HG02571 (cell line): ENCODE data around the gene SLC7A1.
"Not testable (repeated sequence)": the region's sequence is repeated elsewhere in the genome, so short reads cannot be mapped to it uniquely, and the experiment has no call there.

ENCODE experiments used
- ATAC-seq: cut with Tn5 transposase; IDR thresholded peaks from one replicate; pipeline ENCODE4 v1.9.1; 2021; ENCODE audit warnings: mild to moderate bottlenecking, moderate library complexity; ENCODE audit not compliant: unreplicated experiment

SLC7A1 gene

DNA sequence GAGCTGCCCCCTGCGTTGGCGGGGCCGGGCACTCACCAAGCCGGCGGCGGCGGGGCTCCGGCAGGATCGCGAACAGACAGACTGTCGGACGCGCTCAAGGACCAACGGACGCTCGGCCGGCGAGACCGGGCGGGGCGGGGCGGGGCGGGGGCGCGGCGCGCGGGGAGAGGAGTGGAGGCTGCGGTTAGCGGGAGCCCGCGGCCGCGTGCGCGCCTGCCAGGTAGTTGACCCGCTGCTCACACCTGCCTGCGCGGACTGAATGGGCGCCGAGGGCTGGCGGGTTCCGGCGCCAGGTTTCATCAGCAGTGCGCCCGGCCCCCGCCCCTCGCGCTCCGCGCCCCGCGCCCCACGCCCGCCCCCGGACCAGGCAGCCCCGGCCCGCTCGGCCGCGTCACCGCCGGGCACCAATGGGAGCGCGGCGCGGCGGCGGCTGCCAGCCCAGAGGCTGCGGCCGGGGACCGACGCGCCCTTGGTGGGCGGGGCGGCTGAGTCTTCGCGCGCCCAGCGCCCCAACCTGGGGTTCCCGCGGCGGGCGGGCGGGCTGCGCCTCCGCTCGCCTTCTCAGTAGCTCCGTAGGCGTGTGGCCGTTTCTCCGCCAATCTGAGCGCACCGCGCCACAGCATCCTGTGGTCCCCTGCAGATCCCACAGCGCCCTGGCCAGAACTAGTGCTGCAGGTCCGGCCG lies at the start of gene SLC7A1:
Gene SLC7A1, minus strand, starts transcription at position 309 of the 684 bp plus-strand sequence. CDS start 59,500 bp downstream, outside the sequence.
- ATAC-seq: peak; percentile 79

DNA sequence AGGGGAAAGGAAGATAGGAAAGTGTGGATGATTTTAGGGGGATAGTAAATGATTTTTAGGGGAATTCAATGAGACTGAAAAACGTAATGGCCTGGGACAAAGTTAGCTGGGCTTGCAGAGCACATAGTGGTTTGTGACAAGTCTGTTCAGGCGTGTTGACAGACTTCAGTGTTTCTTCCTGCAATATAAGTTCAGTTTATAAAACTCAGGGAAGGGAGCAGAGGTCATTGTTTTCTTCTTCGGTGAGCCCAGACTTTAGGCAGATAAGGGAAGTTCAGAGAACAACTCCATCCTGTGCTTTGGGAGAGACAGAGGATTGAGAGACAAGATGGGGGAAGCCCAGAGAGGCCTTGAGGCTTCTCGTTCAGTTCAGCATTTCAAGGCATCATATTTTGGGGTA lies 45.2 kb upstream of the SLC7A1 start:
- ATAC-seq: no peak

DNA sequence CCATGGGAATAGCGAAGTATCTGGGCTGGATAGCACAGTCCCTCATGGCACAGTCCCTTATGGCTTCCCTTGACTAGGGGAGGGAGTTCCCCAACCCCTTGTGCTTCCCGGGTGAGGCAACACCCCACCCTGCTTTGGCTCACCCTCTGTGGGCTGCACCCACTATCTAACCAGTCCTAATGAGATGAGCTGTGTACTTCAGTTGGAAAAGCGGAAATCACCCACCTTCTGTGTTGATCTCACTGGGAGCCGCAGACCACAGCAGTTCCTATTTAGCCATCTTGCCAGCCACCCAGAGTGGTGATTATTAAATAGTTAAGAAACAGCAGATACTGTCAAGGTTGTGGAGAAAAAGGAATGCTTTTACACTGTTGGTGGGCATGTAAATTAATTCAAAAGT lies 41.3 kb upstream of the SLC7A1 start:
- not testable (repeated sequence) for ATAC-seq

DNA sequence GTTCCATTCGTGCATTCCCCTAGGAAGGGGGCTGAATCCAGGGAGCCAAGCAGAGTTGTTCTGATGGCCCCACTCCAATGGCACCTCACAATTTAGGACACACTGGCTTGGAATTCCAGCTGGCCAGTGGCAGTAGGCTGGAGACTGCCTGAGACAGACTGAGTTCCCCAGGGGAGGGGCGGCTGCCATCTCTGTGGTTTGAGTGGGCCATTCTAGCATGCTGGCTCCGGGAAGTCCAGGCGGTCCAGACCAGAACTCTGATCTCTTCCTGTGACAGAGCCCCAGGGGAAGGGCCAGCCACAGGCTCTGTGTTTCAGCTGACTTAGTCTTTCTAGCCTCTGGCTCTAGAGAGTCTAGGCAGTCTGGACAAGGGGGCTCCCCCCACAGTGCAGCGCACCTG lies 29.5 kb upstream of the SLC7A1 start:
- no peak for ATAC-seq

DNA sequence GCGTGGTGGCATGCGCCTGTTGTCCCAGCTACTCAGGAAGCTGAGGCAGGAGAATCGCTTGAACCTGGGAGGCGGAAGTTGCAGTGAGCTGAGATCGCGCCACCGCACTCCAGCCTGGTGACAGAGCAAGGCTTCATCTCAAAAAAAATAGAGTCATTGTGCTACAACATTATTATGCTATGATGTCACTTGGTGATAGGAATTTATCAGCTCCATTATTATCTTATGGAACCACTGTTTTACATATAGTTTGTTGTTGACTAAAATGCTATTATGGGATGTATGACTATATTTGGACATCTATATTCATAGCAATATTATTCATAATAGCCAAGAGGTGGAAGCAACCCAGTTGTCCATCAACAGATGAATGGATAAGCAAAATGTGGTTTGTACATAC lies 26.4 kb upstream of the SLC7A1 start:
- no peak for ATAC-seq

DNA sequence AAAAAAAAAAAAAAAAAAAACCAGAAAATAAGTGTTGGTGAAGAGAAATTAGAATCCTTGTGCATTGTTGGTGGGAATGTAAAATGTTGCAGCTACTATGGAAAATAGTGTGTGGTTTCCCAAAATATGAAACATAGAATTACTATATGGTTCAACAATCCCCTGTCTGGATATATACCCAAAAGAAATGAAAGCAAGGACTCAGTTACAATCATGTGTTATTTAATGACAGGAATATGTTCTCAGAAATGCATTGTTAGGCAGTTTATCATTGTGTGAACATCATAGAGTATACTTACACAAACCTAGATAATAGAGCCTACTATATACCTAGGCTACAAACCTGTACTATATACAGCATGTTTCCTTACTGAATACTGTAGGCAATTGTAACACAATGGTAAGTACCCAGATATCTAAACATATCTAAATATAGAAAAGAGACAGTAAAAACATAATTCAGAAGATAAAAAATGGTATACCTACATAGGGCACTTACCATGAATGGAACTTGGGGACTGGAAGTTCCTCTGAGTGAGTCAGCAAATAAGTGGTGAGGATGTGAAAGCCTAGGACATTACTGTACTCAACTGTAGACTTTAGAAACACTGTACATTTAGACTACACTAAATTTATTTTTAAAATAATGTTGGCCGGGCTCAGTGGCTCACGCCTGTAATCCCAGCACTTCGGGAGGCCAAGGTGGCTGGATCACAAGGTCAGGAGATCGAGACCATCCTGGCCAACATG lies 25.7 kb upstream of the SLC7A1 start:
- no peak for ATAC-seq

DNA sequence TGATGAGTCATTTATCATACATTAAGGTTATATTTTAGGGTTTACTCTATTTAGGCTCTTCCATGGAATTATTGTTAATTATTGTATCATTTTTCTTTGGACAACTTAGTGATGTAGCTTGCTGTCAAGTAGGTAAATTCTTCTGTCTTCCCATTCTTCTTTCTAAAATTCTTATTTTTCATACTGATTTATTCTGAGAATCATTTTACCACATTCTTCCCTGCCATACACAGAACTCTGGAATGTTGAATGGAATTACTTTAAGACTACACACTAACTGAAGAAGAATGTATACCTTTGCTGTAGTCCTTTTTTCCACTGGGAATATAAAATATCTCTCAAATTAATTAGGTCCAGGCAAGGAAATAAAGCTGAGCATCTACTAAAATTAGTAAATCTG lies 24.5 kb upstream of the SLC7A1 start:
- no peak for ATAC-seq

DNA sequence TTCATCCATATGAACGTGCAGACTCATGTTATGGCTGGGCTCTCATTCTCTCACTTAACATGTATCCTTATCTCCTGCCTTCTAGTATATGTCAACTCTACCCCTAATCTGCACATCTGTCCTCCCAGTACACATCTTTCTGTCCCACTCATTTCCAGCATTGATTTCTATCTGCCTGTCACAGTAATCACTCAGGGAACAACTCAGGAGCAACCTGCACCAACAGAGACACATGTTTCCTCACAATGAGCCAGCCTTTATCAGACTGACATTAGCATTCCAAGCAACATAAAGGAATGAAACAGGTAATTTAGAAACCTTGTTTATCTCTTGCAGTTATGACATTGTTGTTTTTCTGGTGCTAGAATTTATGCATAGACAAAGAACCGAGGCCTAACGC lies 17.6 kb upstream of the SLC7A1 start:
- ATAC-seq: no peak

DNA sequence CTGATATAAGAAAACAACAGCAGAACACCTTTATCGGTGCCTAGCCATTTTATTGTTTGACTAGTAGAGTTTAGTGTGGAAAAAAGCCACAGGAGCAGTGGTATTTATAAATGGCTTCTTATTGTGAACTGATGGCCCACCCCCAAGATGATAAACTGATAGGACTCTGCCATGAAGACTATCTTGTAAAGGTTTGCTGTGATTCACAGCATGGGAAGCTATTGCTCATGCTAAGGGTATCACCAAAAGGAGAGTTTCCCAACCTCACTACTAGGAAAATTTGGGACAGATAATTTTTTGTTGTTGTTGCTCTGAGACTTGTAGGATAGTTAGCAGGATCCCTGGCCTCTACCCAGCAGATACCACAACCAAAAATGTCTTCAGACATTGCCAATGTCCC lies 12.0 kb upstream of the SLC7A1 start:
- no peak for ATAC-seq

DNA sequence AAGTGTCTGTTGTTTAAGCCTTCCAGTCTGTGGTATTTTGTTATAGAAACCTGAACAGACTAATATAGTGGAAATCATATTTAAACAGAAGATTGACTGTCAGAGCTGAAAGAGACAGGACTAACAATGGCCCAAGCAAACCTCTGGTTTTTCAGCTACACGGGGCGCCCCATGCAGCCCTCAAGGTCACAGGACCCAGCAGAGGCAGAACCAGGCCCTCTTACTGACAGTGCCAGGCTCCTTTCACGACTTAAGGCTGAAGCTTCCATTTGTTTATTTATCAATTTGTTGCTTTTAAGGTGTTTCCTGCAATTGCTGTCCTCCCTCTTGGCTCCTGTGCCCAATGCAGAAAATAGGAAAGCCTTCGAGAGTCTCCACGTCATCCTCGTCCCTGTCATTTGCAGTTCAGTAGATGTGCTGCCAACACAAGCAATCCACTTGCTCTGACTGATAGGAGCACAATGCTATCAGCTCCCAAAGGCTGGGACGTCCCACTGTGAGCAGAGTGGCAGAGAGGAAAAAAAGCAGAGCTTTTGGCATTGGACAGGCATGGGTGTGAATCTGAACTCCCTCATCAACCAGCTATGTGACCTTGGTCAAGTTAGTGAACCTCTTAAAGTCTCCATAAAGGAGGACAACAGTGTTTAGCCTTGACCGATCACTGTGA lies 10.5 kb upstream of the SLC7A1 start:
- ATAC-seq: no peak

DNA sequence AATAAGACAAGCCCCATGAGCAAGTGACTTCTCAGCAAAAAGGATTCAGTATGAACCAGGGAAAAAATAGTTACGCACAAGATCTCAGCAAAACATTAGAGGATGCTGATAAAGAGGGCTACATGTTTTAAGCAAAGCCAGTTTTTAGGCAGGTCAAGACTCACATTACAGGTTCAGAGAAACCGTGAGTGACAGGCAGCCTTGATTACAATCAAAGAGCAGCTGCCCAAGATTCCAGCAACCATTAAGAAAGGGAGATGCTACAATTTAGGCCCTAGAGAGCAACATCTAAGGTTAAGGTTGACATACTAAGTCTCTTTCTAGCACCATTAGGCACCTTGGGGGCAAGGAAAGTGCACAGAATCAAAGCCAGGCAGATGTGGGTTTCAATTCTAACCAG lies 2.8 kb upstream of the SLC7A1 start:
- ATAC-seq: no peak

DNA sequence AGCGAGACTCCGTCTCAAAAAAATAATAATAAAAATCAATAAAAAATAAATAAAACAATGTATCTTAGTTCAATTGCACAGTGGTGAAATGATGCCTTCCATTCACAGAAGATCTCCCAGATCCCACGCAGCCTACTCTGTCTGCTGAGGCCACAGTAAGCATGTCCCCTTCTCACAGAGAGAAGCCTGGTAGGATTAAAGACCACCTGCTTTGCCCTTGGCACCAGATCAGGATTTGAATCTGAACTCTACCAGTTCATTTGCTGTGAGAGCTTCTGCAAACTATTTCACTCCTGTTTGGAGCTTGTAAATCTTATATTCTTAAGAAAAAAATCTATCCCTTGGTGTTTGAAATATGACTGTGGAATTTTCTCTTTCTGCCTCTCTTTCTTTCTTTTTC lies 2.2 kb upstream of the SLC7A1 start:
- ATAC-seq: no peak

DNA sequence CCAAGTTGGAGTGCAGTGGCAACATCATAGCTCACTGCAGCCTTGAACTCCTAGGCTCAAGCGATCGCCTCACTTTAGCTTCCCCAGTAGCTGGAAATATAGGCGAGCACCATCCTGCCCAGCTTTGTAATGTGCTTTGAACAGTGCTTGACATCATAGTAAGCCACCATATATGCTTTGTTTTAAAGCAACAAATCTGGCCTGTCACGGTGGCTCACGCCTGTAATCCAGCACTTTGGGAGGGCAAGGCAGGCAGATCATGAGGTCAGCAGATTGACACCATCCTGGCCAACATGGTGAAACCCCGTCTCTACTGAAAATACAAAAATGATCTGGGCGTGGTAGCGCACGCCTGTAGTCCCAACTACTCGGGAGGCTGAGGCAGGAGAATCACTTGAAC lies 1.8 kb upstream of the SLC7A1 start:
- ATAC-seq: no peak

DNA sequence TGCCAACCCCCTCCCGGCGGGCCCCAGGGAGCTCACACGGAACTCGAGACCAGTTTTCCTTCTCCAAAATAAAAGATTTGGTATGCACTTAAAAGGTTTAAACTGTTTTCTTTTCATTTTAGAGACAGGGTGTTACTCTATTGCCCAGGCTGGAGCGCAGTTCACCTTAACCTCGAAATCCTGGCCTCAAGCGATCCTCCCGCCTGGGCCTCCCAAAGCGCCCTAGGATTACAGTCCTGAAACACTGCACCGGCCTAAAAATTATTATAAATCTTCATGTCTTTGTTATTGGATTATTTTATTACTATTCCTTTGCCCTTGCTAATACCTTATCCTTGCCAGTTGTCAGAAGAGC lies 553 bp upstream of the SLC7A1 start:
- ATAC-seq: no peak

DNA sequence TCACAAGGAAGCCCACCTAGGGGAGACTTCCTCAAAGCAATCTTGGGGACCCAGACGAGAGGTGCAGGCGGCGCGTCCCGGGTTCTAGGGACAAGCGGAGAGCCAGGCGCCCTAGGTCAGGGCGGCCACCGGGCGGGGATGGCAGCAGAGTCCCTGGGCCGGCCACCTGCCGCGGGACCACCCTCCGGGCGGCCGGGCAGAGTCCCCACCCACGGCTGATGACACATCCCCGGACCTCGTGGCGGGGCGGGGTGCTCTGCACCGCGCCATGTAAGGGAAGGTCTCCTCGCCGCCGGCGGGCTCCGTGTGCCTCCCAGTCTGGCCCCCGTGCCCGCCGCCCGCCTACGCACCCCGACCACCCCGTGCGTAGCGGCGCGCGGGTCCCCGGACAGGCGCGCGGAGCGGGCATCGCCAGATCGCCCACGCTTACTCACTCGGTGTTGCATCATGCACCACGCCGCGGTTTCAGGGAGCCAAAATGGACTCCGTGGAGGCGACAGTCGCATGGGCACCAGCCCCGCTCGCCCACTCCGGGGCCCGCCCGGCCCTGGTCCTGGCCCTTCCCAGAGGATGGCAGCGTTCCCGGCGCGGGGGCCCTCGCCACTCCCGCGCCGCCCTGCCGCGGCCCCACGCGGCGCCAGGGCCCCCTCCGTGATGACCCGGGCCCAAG lies 643 bp downstream of the SLC7A1 start:
- ATAC-seq: peak; percentile 45

DNA sequence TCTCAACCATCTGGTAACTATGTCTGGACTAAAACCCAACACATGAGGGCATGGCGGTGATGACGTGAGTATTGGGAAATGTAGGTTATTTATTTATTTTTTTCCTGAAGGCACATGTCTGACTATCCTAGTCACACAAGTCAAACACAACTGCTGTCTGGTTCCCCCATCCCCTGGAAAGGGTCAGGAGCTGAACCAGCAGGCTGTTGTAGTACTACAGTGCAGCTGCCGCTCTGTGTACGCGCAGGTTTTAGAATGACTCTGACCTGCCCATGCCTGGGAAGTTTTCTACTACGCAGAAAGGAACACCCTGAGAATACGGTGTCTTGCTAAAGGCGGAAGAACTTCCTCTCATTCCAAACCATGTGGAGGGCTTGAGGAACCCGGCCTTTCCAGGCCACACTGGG lies 1.2 kb downstream of the SLC7A1 start:
- ATAC-seq: peak; percentile 35

DNA sequence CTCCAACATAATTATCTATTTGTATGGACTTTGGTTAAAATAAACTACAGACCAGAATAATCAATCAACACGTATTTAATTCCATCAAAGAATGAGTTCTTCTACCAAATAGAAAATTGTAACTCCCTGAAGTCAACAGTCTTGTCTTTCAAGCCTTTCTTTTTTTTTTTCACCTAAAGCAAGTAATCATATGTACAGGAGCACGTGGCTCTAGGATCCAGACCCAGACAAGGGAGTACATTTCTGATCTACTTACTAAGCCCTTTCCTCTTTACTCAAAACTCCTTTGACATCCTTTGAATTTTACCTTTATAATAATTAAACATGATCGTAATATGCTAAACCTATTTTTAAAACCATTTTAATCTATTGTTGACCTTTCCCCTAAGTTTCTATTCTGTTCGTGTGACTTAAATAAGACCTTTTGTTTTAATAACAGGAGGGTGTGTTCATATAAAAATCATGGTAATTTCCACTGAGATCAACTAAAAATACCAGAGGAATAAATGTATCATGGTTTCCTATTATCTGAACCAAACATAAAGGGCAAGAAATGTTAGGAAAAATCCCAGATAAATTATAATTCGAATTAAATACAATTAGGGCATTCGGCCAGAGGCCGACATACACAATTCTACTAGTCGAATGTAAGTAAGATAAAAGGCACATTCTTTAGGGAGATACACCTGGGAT lies 1.7 kb downstream of the SLC7A1 start:
- ATAC-seq: no peak

DNA sequence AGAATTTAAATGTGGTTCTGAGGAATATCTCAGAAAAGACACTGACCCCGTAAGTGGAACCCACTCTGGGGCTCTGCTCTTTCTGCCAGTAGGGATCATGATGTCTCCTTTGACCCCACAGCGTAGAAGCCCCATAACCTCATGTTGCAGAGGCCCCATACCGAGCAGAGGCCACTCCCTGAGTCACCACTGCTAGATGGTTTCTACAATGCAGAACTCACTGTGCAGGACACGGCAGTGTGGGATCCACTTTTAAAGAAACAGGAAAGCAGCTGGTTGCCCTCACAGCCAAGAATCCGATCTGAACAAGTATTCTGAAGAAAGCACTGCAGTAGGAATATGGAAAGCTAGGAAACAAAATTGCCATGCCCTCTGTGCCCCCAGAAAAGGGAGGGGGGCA lies 4.2 kb downstream of the SLC7A1 start:
- ATAC-seq: no peak

DNA sequence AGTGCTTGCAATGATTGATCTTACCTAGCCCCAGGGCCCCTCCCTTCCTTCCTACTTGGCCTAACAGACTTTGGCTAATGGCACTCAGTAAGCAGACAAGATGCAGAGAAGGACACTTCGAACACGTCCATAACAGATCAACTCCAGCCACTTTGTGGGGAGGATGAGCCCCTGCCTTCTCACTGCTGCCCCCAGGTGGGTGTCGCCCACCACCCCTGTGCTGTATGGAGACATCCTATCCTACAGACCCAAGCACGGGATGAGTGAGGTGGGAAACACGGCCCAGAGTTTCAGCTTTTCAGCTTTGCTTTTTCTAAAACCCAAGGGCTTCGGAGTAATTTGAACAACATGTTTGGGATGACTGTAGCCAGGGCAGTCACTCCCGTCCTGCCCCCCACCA lies 5.5 kb downstream of the SLC7A1 start:
- ATAC-seq: no peak

DNA sequence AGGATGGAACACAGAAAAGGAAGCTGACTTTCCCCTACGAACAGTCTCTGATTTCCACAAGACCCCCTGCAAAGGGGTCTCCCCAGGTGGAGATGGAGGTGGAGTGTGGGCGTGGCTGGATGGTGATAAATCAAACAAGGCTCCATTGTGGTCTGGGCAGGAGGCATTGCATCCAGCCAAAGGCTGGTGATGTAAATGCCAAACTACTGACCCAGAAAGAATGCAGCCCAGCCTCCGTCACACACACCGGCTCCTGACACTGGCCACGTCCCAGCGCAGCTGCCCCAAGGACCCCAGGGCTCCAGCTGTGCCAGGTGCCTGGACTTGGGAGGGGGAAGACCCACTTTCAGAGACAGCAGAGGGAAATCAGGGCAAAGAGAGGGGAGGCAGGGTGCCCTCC lies 6.3 kb downstream of the SLC7A1 start:
- ATAC-seq: no peak

DNA sequence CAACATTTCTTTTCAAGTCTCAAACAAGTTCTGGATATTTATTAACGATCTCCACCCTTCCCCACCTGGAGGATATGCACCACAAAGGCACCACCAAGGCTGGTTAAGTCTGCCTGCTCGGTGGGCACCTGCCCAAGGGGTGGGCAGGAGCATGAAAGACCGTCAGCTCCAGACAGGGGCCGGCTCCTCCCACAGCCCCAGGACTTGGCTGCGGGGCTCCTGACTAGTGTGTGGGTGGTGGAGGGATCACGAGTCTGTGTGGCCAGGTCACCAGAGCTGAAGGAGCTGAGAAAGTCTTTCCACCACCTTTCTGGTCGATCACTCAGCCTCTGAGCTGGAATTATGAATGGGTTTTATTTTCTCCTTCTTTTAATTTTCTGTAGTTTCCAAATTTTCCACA lies 7.8 kb downstream of the SLC7A1 start:
- no peak for ATAC-seq
